HG02840 (cell line): ENCODE measurements around the gene TBL2.
"Not testable (repeated sequence)": the region's sequence is repeated elsewhere in the genome, so short reads cannot be mapped to it uniquely, and the experiment has no call there.

ENCODE experiments used
- ATAC-seq: cut with Tn5 transposase; IDR thresholded peaks from one replicate; pipeline ENCODE4 v1.9.1; 2021; ENCODE audit warnings: mild to moderate bottlenecking, moderate library complexity, moderate number of reproducible peaks; ENCODE audit not compliant: unreplicated experiment, low FRiP score

The TBL2 gene

GRCh38 chr7:73606801-73607691 is 28.7 kb upstream of the TBL2 start:
- no peak for ATAC-seq

GRCh38 chr7:73605601-73606220 is 27.3 kb upstream of the TBL2 start:
- ATAC-seq: no peak

- no peak for ATAC-seq
Measured at GRCh38 chr7:73602721-73603651, 24.6 kb upstream of the TBL2 start.

GRCh38 chr7:73599916-73600315 is 21.5 kb upstream of the TBL2 start:
- no peak for ATAC-seq

GRCh38 chr7:73599151-73599882 is 20.9 kb upstream of the TBL2 start:
- ATAC-seq: no peak

GRCh38 chr7:73597978-73598782 is 19.8 kb upstream of the TBL2 start:
- ATAC-seq: no peak

GRCh38 chr7:73596191-73597065 is 18.0 kb upstream of the TBL2 start:
- ATAC-seq: no peak

GRCh38 chr7:73595358-73595757 is 17.0 kb upstream of the TBL2 start:
- ATAC-seq: no peak

GRCh38 chr7:73593207-73594045 is 15.0 kb upstream of the TBL2 start:
- no peak for ATAC-seq

GRCh38 chr7:73586911-73587310 is 8.5 kb upstream of the TBL2 start:
- no peak for ATAC-seq

GRCh38 chr7:73585196-73585595 is 6.8 kb upstream of the TBL2 start:
- ATAC-seq: no peak

GRCh38 chr7:73582664-73583202 is 4.4 kb upstream of the TBL2 start:
- ATAC-seq: no peak

- not testable (repeated sequence) for ATAC-seq
Measured at GRCh38 chr7:73581006-73581405, 2.6 kb upstream of the TBL2 start.

GRCh38 chr7:73577627-73578341 is 595 bp downstream of the TBL2 start:
- ATAC-seq: peak; percentile 26

- no peak for ATAC-seq
Measured at GRCh38 chr7:73573791-73574190, 4.6 kb downstream of the TBL2 start.

- ATAC-seq: no peak
Measured at GRCh38 chr7:73573276-73573675, 5.1 kb downstream of the TBL2 start.

GRCh38 chr7:73572767-73573186 is 5.6 kb downstream of the TBL2 start:
- ATAC-seq: no peak
